Right renal pelvis (tissue), 4 donors: ENCODE results near the gene GLIPR1L1. TPM values are rescaled to one million over a fixed set of nuclear protein-coding genes. Genes with fewer than 3 reads are reported as not detected.

Experiments
- polyA plus RNA-seq, 4 donors: library from polyadenylated mRNA; unstranded; fragments of 120-200 nt; gene quantifications; one replicate each; pipeline ENCODE4 v1.2.1, GENCODE V29; 2013; ENCODE audit not compliant: insufficient read length in 4 of 4

Gene GLIPR1L1
- polyA plus RNA-seq, 4 donors = 0.27 to 0.51 (median 0.38) TPM

Other genes with a start within 250 kb of the GLIPR1L1 start
- under 1 TPM; 0.51 to 0.66 (median 0.57) TPM for gene KCNC2, start 124.8 kb upstream of the GLIPR1L1 start, polyA plus RNA-seq
- gene CAPS2, start 4.3 kb upstream of the GLIPR1L1 start, polyA plus RNA-seq = 1 to 10 TPM; 6.7 to 9.8 (median 8.5) TPM
- gene GLIPR1L2, start 56.4 kb downstream of the GLIPR1L1 start, polyA plus RNA-seq = 1 to 10 TPM; 2.9 to 4.7 (median 3.2) TPM
- 10 to 100 TPM; 13.8 to 20.6 (median 18.9) TPM for gene GLIPR1, start 146.1 kb downstream of the GLIPR1L1 start, polyA plus RNA-seq
- gene KRR1, start 176.9 kb downstream of the GLIPR1L1 start, polyA plus RNA-seq = 100 to 1,000 TPM in 1 of 4 donors, 10 to 100 TPM in 3; 74.6 to 113 (median 95.5) TPM